GM21423 (cell line): Measurements from ENCODE around the gene DCLRE1A.
"Not testable (repeated sequence)": the region's sequence is repeated elsewhere in the genome, so short reads cannot be mapped to it uniquely, and the experiment has no call there.

Experiments
- ATAC-seq: cut with Tn5 transposase; IDR thresholded peaks from one replicate; pipeline ENCODE4 v1.9.1; 2021; ENCODE audit warnings: mild to moderate bottlenecking, moderate library complexity; ENCODE audit not compliant: unreplicated experiment

Gene DCLRE1A

DNA sequence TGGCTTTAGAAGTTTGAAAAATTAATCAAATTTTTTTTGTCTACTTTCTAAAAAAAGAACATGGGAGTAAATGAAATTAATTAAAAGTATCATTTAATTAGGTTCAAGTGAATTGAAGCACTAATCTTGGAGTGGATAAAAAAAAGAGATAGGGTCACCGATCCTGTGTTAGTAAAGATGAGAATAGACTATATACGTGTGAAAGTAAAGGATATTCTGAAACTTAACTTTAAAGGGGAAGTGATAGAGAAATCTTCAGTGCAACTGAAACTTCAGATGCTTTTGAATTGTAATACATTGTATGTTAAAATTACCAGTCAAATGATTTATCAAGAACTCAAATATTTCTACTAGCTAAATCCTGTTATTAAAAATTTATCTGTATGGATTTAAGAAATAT lies 5.4 kb upstream of the DCLRE1A start:
- peak; percentile 42 for ATAC-seq

GRCh38 chr10:113858541-113858940 lies 4.7 kb upstream of the DCLRE1A start:
- no peak for ATAC-seq

DNA sequence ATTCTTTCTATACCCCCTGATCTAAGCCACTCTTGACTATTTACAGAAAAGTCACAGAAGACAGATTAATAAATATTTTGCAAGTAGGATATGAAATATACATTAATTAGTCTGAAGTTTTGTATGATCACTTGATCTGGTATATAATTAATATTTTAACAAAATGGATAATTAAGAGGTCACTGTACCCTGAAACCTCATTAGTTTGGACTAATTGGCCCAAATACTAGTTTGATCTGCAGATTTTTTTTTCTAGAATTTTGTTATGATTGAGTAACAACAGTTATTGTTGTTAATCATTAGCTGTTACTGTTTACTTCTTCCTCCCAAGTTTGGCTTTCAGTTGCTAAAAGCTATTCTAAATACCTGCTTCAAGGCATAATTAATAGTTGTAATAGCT lies 3.3 kb upstream of the DCLRE1A start:
- ATAC-seq, result no peak

DNA sequence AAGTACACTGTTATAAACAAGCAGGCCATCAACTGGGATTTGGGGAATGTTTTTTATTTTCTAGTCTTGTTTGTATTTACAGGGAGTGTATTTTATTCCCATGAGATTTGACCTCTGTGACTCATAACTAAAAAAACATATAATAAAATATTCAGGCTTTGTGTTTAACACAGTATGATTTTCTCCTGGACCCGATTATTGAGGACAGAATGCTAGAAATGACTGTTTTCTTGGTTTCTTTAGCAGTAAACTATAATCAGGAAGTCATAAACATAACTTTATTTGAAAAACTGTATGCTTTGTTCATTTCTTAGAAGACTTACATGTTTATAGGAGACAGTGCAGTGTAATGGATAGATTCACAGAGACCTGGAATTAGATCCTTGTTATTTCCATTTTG lies 2.7 kb upstream of the DCLRE1A start:
- ATAC-seq, result no peak

- ATAC-seq, result peak; percentile 32
Observed at GRCh38 chr10:113854761-113855588, 1.1 kb upstream of the DCLRE1A start.

- no peak for ATAC-seq
Observed at GRCh38 chr10:113853578-113854012, 287 bp downstream of the DCLRE1A start.

GRCh38 chr10:113849946-113850345 lies 3.9 kb downstream of the DCLRE1A start:
- ATAC-seq, result no peak

- no peak for ATAC-seq
Observed at GRCh38 chr10:113849140-113849803, 4.6 kb downstream of the DCLRE1A start.

GRCh38 chr10:113846036-113846435 lies 7.8 kb downstream of the DCLRE1A start:
- no peak for ATAC-seq

- ATAC-seq, result no peak
Observed at GRCh38 chr10:113843972-113844485, 9.9 kb downstream of the DCLRE1A start.

GRCh38 chr10:113842171-113842570 lies 11.7 kb downstream of the DCLRE1A start:
- ATAC-seq, result no peak

GRCh38 chr10:113828567-113828966 lies 25.3 kb downstream of the DCLRE1A start:
- ATAC-seq, result not testable (repeated sequence)

DNA sequence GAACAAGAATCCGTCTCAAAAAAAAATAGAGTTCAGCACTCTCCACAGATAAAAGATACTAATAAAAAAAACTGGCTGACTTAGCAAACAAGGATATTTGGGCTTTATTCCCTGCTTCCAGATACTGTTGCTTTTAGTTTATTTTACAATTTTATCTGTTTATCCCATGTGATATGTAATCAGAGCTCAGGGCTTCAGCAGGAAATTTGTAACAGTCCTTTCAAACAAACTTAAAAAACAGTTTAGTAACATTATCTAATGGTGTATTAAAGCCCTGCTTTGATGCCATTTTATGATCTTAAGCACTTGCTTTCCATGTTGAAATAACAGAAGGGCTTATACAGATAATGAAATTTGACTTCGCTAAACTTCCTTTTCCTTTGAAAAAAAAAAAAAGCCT lies 28.1 kb downstream of the DCLRE1A start:
- ATAC-seq, result no peak

GRCh38 chr10:113823389-113823788 lies 30.5 kb downstream of the DCLRE1A start:
- ATAC-seq, result no peak

GRCh38 chr10:113822174-113822573 lies 31.7 kb downstream of the DCLRE1A start:
- ATAC-seq, result no peak

DNA sequence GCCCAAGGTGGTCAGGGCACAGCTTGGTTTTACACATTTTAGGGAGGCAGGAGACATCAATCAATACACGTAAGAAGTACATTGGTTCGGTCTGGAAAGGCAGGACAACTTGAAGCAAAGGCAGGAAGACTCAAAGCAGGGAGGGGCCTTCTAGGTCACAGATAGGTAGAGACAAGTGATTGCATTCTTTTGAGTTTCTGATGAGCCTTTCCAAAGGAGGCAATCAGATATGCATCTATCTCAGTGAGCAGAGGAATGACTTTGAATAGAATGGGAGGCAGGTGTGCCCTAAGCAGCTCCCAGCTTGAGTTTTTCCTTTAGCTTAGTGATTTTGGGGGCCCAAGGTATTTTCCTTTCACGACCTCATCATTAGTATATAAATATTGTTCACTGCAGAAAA lies 32.6 kb downstream of the DCLRE1A start:
- not testable (repeated sequence) for ATAC-seq

GRCh38 chr10:113820507-113820906 lies 33.4 kb downstream of the DCLRE1A start:
- no peak for ATAC-seq

- no peak for ATAC-seq
Observed at GRCh38 chr10:113819989-113820388, 33.9 kb downstream of the DCLRE1A start.

DNA sequence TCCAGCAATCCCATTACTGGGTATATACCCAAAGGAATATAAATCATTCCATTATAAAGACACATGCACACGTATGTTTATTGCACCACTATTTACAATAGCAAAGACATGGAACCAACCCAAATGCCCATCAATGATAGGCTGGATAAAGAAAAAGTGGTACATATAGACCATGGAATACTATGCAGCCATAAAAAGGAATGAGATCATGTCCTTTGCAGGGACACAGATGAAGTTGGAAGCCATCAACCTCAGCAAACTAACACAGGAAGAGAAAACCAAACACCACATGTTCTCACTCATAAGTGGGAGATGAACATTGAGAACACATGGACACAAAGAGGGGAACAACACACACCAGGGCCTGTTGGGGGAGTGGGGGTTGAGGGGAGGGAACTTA lies 39.2 kb downstream of the DCLRE1A start:
- ATAC-seq, result not testable (repeated sequence)

- no peak for ATAC-seq
Observed at GRCh38 chr10:113808168-113808567, 45.7 kb downstream of the DCLRE1A start.

DNA sequence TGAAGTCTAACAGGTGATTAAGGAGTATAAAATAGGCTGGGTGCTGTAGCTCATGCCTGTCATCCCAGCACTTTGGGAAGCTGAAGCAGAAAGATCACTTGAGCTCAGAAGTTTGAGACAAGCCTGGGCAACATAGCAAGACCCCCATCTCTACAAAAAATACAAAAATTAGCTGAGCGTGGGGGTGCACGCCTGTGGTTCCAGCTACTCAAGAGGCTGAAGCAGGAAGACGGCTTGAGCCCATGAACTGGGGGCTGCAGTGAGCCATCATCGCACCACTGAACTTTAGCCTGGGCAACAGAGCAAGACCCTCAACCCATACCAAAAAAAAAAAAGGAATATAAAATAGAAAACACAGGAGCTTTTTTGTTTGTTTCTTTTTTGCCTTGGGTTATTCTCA lies 47.4 kb downstream of the DCLRE1A start:
- no peak for ATAC-seq

DNA sequence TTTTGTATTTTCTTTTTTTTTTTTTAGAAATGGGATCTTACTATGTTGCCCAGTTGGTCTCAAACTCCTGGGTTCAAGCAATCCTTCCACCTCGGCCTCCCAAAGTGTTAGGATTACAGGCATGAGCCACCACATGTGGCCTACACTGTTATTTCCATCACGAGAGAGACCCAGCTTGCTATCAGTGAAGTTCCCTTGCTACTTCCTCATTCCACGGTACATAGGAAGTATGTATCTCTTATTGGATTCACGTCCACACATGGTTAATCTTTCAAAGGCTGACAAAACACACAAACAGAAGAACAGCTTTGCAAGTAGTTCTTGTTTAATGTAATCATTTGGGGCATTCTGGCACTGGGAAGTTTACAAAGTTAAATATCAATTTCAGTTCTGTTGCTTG lies 50.9 kb downstream of the DCLRE1A start:
- peak; percentile 48 for ATAC-seq
